ENCODE measurements around the gene FRAS1. TPM values are rescaled to one million over a fixed set of nuclear protein-coding genes. Genes with fewer than 3 reads are reported as not detected.

Gene FRAS1
- total and polyA plus RNA-seq, 2 of the 8 experiments (the other 6 are each of a cell fraction or from before 2014, with no cell fraction given), result 38.5 to 109 TPM

- TF ChIP-seq ATF3 (IDR thresholded peaks at IDR 0.05; ENCODE audit: insufficient read depth, low read depth, low read length) (no peak), TBP (IDR thresholded peaks at IDR 0.05; ENCODE audit: low read depth, low read length) (no peak), MAX (IDR thresholded peaks at IDR 0.05) (no peak), GTF2F1 (IDR thresholded peaks at IDR 0.05; ENCODE audit: borderline replicate concordance, low read depth, low read length) (no peak)
- Histone ChIP-seq H3K14ac (ENCODE audit: insufficient read length) (no peak overlapping the region), H2BK12ac (ENCODE audit: low read depth, low read length) (no peak overlapping the region), H4K5ac (ENCODE audit: insufficient read length, low read depth, low read length) (no peak overlapping the region), H2BK120ac (replicated peaks; ENCODE audit: low read depth, low read length) (no peak overlapping the region), H3K79me1 (ENCODE audit: low read depth, low read length) (no peaks in the 10 kb centered on the region), H3K79me2 (ENCODE audit: control insufficient read depth in 1 of 2, insufficient read depth in 2 of 2, low read length in 2 of 2) (no peaks in the 10 kb centered on the region), H3K4me2 (ENCODE audit: insufficient read depth in 1 of 2, low read depth in 2 of 2, low read length in 2 of 2) (no peak overlapping the region), H3K4me3 (ENCODE audit: extremely low read depth in 1 of 4, insufficient read depth in 2 of 4, low read depth in 3 of 4, low read length in 4 of 4) (no peak overlapping the region), H4K20me1 (replicated peaks in 1 of 2; ENCODE audit: control insufficient read depth in 1 of 2, insufficient read depth in 2 of 2, low read length in 2 of 2) (no peaks in the 10 kb centered on the region), H3K23me2 (ENCODE audit: low read depth, low read length) (no peaks in the 10 kb centered on the region), H3K4ac (replicated peaks; ENCODE audit: insufficient read length, low read depth, low read length) (no peak overlapping the region), H3K36me3 (ENCODE audit: control insufficient read depth in 2 of 4, insufficient read depth in 4 of 4, low read length in 3 of 4) (peaks cover 10 to 62% (median 39%) of the 10 kb centered on the region in 4 experiments), H3K56ac (replicated peaks; ENCODE audit: insufficient read length, low read depth, low read length) (no peak overlapping the region), H2AK5ac (ENCODE audit: low read depth, low read length) (no peak overlapping the region), H3K4me1 (replicated peaks in 1 of 4; ENCODE audit: control insufficient read depth in 3 of 4, insufficient read depth in 4 of 4, low read length in 3 of 4) (no peaks in the 10 kb centered on the region), H3K9me3 (ENCODE audit: insufficient read depth in 2 of 2, low read depth in 1 of 2, low read length in 1 of 2) (no peaks in the 10 kb centered on the region), H4K91ac (replicated peaks; ENCODE audit: insufficient read length, low read length) (no peak overlapping the region), H2BK15ac (ENCODE audit: low read length) (no peak overlapping the region), H3K27me3 (replicated peaks in 1 of 4; ENCODE audit: control insufficient read depth in 3 of 4, extremely low read depth in 1 of 4, insufficient read depth in 3 of 4, low read length in 3 of 4) (peaks cover 0 to 3% (median 0%) of the 10 kb centered on the region in 4 experiments; a peak in 1 of 7 replicates), H3K27ac (ENCODE audit: low read depth, low read length) (no peak overlapping the region), H2BK20ac (ENCODE audit: low read length) (no peak overlapping the region), H3K9ac (replicated peaks in 1 of 4; ENCODE audit: extremely low read depth in 1 of 4, low read depth in 3 of 4, low read length in 3 of 4) (no peak overlapping the region), H3K18ac (ENCODE audit: extremely low read depth, low read length) (no peak overlapping the region), H2BK5ac (ENCODE audit: low read depth, low read length) (no peak overlapping the region), H4K8ac (ENCODE audit: extremely low read depth, insufficient read depth, low read length) (no peak overlapping the region), H3K23ac (ENCODE audit: insufficient read length) (no peak overlapping the region), H2AFZ (ENCODE audit: low read length) (no peak overlapping the region)
- 83% methylated on average over 2 of the region's 2 CpGs; no CpG with 5 or more reads in 1 of the 2 experiments for WGBS, 2 experiments (ENCODE audit: extremely low coverage in 1 of 2, insufficient coverage in 1 of 2, insufficient read length in 1 of 2, insufficient replicate concordance in 2 of 2, low coverage in 1 of 2, low lambda C conversion rate in 2 of 2, missing lambda C conversion rate in 1 of 2)
- DNase-seq (ENCODE audit: low read depth in 1 of 2, low spot score in 2 of 2), result no peak
- ChIA-PET POLR2A (ENCODE audit: partially characterized antibody) (no interaction called here), CTCF (ENCODE audit: partially characterized antibody) (no interaction called here)
- no peak for FAIRE-seq
Measured at GRCh38 chr4:78484574-78484973, 427.5 kb downstream of the FRAS1 start.

All from H1 (cell line).